Measurements from ENCODE around the gene NQO2.

DNA sequence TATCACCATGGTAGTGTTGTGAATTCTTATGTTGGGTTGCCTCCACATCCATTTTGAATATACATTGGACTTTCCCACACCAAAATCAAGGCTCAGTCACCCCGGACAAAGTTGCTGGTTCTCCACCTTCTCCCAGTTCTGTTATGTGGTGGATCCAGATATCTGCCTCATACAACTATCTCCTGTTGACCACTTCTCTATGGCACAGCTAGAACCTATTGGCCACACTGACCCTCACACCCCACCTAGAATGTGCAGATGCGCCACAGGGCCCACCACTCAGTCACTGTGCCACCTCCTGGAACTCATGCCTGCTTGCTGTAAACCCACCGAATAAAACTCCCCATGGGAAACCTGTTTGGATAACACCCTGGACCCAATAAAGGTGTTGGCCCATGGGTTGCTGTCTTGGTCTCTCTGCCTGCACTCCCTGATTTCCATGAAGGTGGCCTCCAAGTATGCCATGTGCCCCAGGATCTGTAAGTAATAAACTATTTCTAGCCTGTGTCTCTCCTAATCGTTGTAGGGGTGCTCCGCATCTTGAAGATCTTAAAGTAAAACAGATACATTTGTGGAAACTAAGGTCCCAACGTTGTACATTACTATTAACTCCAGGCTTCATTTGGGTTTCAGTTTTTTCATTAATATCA is 7.2 kb upstream of the NQO2 start:
- TF ChIP-seq, protein P1, sequence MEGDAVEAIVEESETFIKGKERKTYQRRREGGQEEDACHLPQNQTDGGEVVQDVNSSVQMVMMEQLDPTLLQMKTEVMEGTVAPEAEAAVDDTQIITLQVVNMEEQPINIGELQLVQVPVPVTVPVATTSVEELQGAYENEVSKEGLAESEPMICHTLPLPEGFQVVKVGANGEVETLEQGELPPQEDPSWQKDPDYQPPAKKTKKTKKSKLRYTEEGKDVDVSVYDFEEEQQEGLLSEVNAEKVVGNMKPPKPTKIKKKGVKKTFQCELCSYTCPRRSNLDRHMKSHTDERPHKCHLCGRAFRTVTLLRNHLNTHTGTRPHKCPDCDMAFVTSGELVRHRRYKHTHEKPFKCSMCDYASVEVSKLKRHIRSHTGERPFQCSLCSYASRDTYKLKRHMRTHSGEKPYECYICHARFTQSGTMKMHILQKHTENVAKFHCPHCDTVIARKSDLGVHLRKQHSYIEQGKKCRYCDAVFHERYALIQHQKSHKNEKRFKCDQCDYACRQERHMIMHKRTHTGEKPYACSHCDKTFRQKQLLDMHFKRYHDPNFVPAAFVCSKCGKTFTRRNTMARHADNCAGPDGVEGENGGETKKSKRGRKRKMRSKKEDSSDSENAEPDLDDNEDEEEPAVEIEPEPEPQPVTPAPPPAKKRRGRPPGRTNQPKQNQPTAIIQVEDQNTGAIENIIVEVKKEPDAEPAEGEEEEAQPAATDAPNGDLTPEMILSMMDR (IDR thresholded peaks at IDR 0.05) = no peak
- TF ChIP-seq POLR2A (IDR thresholded peaks at IDR 0.05) (no peak), EP300 (IDR thresholded peaks at IDR 0.05) (no peak)

All from ovary (tissue), 3 donors.